Stomach (tissue), 4 donors: ENCODE measurements around the gene CABLES2.

ENCODE experiments used
- CTCF ChIP-seq, 7 experiments: fragments of 450-650 bp in 4 of 7; fragments of 200-600 bp in 3 of 7; sonication (generic) in 3 of 7; IDR thresholded peaks; one replicate each; pipeline ENCODE4 v1.5.1; 2016 to 2019; ENCODE audit warnings: antibody characterized with exemption in 7 of 7, control low read depth in 2 of 7, mild to moderate bottlenecking in 1 of 7
- EP300 ChIP-seq: sonication (generic); formaldehyde crosslinking; IDR thresholded peaks from one replicate; pipeline ENCODE4 v1.6.1; 2017; ENCODE audit warnings: antibody characterized with exemption
- POLR2A ChIP-seq, 4 donors: fragments of 450-650 bp; IDR thresholded peaks; one replicate each; pipeline ENCODE4 v1.6.1; 2016; ENCODE audit warnings: antibody characterized with exemption in 4 of 4, control low read depth in 2 of 4, mild to moderate bottlenecking in 1 of 4, moderate library complexity in 1 of 4
- POLR2AphosphoS5 ChIP-seq, 3 donors: sonication (generic); formaldehyde crosslinking; IDR thresholded peaks; one replicate each; pipeline ENCODE4 v1.6.1; 2016; ENCODE audit warnings: antibody characterized with exemption in 3 of 3

- no peak for TF ChIP-seq CTCF (IDR thresholded peaks at IDR 0.05)
- TF ChIP-seq POLR2AphosphoS5 (IDR thresholded peaks at IDR 0.05): no peak
- TF ChIP-seq POLR2A (IDR thresholded peaks at IDR 0.05): no peak
- TF ChIP-seq EP300: no peak
These were observed 30.8 kb upstream of the CABLES2 start for GRCh38 chr20:62437927-62438326.
